ENCODE data around the gene ST6GALNAC5.
"Not testable (repeated sequence)": the region's sequence is repeated elsewhere in the genome, so short reads cannot be mapped to it uniquely, and the experiment has no call there.

ST6GALNAC5 gene

GRCh38 chr1:76958828-76959227 is 91.5 kb downstream of the ST6GALNAC5 start:
- DNase-seq (ENCODE audit: low read depth): no peak
- TF ChIP-seq CTCF (conservative IDR thresholded peaks at IDR 0.05; ENCODE audit: low read depth, low read length): no peak
- H3K4me3 ChIP-seq (ENCODE audit: low read length): no peak overlapping the region

- no peak for DNase-seq (ENCODE audit: low read depth)
- H3K4me3 ChIP-seq (ENCODE audit: low read length): no peak overlapping the region
- no peak for TF ChIP-seq CTCF (conservative IDR thresholded peaks at IDR 0.05; ENCODE audit: low read depth, low read length)
These were observed 92.3 kb downstream of the ST6GALNAC5 start for GRCh38 chr1:76959556-76959955.

- no peak for DNase-seq (ENCODE audit: low read depth)
- no peak for TF ChIP-seq CTCF (conservative IDR thresholded peaks at IDR 0.05; ENCODE audit: low read depth, low read length)
- H3K4me3 ChIP-seq (ENCODE audit: low read length): no peak overlapping the region
These were observed 94.0 kb downstream of the ST6GALNAC5 start for GRCh38 chr1:76961181-76961819.

GRCh38 chr1:76961820-76962207 is 94.5 kb downstream of the ST6GALNAC5 start:
- no peak for TF ChIP-seq CTCF (conservative IDR thresholded peaks at IDR 0.05; ENCODE audit: low read depth, low read length)
- DNase-seq (ENCODE audit: low read depth): no peak
- no peak overlapping the region for H3K4me3 ChIP-seq (ENCODE audit: low read length)

GRCh38 chr1:76981267-76981666 is 114.0 kb downstream of the ST6GALNAC5 start:
- H3K4me3 ChIP-seq (ENCODE audit: low read length); DNase-seq (ENCODE audit: low read depth): not testable (repeated sequence)

- H3K4me3 ChIP-seq (ENCODE audit: low read length): no peak overlapping the region
- no peak for DNase-seq (ENCODE audit: low read depth)
- no peak for TF ChIP-seq CTCF (conservative IDR thresholded peaks at IDR 0.05; ENCODE audit: low read depth, low read length)
These were observed 122.7 kb downstream of the ST6GALNAC5 start for GRCh38 chr1:76989976-76990375.

GRCh38 chr1:76993036-76993435 is 125.8 kb downstream of the ST6GALNAC5 start:
- no peak for DNase-seq (ENCODE audit: low read depth)
- TF ChIP-seq CTCF (conservative IDR thresholded peaks at IDR 0.05; ENCODE audit: low read depth, low read length): no peak
- no peak overlapping the region for H3K4me3 ChIP-seq (ENCODE audit: low read length)

Data from retinal pigment epithelial cell (primary cell).